DOHH2 (cell line): Measurements from ENCODE around the gene DLEU7.

Source experiments
- CTCF ChIP-seq: fragments of 200-600 bp; sonication (generic); IDR thresholded peaks from one replicate; pipeline ENCODE4 v1.5.1; 2014; ENCODE audit warnings: antibody characterized with exemption, mild to moderate bottlenecking, low read depth, low read length; ENCODE audit not compliant: poor library complexity, severe bottlenecking
- EZH2phosphoT487 ChIP-seq: fragments of 200-600 bp; sonication (generic); IDR thresholded peaks from 2 replicates; pipeline ENCODE4 v1.6.1; 2017; ENCODE audit warnings: borderline replicate concordance, mild to moderate bottlenecking, antibody characterized with exemption, low read length, moderate library complexity, mixed read lengths

- TF ChIP-seq CTCF (no peak), EZH2phosphoT487 (no peak)
These were observed 63.1 kb downstream of the DLEU7 start for GRCh38 chr13:50780201-50781015.
